NCI-H748 (cell line): ENCODE measurements around the gene CTSZ.
"Not testable (repeated sequence)": the region's sequence is repeated elsewhere in the genome, so short reads cannot be mapped to it uniquely, and the experiment has no call there.

Source experiments
- DNase-seq: peaks from one replicate; lab custom pipeline; 2025; ENCODE audit not compliant: unreplicated experiment; lab: John Stamatoyannopoulos, UW

CTSZ gene

DNA sequence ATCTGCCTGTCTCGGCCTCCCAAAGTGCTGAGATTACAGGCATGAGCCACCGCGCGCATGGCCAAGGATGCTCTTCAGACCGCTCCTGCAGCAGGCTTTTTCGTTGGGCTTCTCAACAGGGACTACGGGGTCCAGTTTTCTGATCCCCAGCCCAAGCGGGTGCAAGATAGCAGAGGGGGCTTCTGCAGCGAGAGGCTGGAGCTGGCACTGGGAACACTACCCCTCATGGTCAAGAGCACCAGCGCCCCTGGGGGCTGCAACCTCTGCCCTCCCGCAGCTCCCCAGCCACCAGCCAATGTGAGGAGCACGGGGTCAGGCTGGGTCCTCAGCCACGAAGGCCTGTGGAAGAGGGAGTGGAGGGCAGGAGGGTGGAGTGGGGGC is 6.0 kb downstream of the CTSZ start:
- DNase-seq: no peak

DNA sequence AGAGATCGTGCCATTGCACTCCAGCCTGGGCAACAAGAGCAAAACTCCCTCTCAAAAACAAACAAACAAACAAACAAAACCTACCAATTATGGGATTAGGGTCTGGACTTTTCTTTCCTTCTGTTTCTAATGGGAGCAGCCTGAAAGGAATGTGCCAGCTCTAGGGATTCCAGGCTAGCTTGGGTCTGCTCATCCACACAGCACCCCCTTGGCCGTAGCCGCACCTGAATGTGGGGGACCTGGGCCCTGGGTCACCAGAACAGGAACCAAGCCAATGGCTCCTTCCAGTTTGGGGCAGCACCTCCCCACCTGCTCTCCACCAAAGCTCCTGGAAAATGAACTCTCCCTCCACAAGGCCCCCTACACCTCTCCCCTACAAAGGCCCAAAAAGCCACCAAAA is 6.7 kb downstream of the CTSZ start:
- DNase-seq: no peak

DNA sequence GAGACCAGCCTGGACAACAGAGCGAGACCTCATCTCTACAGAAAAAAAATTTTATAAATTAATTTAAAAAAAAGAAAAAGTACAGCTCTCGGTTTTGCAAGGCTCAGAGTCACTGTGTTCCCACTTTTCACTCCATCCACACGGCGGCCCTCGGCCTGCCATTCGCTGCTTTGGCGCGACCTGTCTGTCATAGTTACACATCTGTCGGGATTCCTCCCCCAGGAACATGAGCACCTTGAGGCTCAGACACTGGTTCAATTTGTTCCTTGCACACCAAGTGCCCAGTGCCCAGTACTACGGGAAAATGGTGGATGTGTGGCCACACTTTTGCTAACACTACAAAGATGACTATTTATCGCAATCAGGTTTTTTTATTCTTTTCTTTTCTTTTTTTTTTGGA is 8.4 kb downstream of the CTSZ start:
- DNase-seq: no peak

DNA sequence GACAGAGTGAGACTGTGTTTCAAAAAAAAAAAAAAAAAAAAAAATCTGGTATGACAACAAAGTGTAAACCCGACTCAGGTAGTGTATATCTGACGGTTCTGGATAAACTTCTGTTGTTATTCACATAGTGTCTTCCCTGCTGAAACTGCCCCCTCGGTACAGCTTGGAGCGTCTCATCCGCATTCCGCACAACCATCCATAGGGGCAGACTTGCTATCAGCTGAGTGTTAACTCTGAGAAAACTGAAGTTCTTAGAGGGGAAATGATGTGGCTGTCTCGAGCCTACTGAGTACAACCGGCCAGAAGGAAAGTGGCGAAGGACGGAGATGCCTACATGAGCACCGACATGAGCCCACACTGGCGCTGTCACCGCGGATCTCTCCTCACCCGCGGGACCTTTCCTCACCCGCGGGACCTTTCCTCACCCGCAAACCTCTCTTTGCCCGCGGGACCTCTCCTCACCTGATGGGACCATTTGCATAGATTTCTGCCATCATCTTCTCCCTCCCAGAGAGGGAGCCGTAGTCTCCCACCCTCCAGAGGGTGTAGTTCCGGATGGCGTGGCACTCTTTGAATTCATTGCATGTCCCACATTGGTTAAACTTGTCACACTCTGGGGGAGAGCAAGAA is 9.8 kb downstream of the CTSZ start:
- DNase-seq: no peak

DNA sequence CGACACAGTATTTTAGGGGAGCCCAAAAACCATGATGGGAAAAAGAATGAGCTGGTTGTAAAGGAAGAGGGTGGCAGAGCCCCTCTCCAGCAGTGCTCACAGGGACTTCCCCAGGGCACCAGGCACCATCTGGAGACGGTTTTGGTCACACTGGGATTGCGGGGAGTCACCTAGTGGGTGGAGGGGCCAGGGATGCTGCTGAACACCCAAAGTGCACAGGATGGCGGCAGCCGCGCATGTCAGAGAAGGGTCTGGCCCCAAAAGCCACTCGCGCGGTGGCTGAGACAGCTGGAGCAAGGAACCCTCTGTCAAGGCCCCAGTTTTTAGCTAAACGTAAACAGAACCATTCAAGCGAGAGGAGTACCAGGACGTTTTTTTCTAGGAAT is 10.8 kb downstream of the CTSZ start:
- DNase-seq: no peak

DNA sequence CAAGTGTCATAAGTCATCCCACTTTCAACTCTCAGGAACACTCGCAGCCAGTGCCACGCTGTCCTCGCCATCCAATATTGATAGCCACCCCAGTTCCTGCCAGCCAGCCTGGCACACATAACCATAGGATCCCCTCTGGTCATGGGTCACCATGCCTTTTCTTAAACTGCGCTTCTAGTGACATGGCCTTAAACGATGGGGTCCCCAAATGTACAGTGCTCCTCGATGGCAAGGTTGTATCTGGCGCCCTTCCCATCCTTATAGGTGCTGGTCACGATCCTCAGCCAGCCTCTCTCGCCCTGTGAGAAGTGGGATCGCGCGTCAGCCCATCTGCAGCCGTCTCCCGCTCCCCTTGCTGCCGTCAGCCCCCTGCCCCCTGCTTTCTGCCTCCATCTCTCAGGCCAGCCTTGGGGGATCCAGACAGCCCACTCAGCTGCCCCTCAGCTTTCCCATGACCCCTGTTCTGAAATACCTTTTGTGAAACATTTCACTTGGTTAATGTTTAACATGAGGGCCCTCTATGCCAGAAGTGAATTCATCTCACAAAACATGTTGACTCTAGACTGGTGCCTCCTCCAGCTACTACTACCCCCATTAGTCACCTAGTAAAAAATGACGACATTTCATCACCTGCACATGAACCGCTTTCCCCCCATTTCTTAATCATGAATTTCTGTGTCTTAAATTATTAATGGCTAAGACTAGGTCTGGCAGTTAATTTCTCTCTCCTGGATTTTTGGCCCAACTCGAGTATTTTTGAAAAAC is 11.4 kb downstream of the CTSZ start:
- no peak for DNase-seq

DNA sequence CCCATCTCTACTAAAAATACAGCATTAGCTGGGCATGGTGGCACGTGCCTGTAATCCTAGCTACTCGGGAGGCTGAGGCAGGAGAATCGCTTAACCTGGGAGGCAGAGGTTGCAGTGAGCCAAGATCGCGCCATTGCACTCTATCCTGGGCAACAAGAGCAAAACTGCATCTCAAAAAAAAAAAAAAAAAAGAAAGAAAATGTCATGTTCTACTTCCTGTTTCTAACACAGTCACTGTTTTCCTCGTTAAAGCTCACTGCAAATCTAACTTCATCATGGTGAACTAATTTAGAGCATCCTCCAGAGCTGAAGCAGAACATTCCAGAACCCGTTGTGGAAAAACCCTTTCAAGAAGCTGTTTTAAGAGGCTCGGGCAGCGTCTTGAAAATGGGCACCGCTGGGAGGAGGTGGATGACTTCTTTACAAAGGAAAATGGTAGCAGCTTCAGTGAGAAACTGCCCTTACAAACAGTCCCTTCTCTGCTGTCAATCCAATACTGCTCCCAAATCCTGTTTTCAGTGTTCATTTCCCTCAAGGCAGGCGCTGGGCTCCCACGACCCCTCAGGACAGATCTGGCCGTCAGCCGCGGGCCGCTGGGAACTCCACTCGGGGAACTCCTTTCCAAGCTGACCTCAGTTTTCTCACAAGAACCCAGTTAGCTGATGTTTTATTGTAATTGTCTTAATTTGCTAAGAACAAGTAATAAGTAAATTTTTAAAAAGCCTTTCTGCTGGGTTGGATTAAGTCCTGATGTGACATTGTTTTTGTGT is 12.5 kb downstream of the CTSZ start:
- no peak for DNase-seq

DNA sequence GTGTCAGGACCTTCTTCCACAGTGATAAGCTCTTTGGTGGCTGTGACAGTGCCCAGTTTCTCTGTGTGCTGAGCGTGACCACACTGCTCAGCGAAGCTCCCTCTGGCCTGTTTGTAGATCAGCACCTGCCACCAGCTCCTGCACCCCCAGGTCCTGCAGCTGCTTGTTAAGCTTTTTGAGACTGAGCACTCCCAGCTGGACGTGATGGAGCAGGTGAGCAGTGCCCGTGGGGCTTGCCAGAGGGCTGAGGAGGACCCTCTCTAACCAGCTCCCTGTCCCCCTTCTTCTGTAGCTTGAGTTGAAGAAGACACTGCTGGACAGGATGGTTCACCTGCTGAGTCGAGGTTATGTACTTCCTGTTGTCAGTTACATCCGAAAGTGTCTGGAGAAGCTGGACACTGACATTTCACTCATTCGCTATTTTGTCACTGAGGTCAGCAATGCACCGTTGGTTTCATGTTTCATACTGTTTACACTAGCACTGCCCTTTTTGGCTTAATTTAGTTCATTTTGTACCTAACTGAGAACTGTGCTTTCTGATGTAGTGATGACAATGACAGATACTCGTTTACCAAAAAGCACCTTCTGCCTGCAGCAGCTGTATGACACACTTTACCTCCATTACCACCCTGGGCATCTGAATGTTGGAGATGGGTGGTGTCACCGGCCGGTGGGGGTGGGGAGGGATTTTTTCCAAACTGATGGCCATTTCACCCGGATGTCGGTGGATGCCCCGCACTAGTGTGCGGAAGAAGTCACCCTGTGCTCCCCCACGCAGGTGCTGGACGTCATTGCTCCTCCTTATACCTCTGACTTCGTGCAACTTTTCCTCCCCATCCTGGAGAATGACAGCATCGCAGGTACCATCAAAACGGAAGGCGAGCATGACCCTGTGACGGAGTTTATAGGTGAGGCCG is 13.5 kb downstream of the CTSZ start:
- no peak for DNase-seq

DNA sequence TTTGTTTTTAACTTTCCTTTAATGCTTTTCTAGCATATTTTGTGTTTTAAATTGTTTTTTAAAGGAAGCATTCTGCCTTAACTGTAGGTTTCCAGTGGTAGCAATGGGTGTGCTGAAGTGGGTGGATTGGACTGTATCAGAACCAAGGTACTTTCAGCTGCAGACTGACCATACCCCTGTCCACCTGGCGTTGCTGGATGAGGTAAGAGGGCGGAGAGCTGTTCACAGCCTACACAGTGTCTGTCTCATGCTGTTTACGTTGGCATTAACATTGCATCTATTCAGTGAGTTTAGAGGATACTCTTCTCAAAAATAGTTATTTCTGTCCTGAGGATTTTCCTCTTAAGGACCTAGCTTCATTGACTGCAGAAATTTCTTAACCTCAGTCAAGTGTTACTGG is 14.1 kb downstream of the CTSZ start:
- DNase-seq: no peak

DNA sequence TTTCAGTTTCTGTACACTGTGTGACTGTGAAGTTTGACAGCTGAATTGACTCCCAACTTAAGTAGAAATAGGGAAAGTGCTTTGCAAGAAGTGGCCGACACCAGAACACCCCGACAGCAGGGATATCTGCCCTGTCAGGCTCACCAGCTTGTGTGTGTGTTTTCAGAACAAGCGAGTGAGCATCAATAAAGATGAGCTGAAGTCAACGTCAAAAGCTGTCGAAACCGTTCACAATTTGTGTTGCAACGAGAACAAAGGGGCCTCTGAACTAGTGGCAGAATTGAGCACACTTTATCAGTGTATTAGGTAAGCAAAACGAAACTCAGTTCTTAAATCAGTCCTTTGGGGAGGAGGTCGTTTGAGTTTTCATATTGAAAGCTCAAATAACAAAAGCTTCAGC is 15.3 kb downstream of the CTSZ start:
- DNase-seq: no peak

DNA sequence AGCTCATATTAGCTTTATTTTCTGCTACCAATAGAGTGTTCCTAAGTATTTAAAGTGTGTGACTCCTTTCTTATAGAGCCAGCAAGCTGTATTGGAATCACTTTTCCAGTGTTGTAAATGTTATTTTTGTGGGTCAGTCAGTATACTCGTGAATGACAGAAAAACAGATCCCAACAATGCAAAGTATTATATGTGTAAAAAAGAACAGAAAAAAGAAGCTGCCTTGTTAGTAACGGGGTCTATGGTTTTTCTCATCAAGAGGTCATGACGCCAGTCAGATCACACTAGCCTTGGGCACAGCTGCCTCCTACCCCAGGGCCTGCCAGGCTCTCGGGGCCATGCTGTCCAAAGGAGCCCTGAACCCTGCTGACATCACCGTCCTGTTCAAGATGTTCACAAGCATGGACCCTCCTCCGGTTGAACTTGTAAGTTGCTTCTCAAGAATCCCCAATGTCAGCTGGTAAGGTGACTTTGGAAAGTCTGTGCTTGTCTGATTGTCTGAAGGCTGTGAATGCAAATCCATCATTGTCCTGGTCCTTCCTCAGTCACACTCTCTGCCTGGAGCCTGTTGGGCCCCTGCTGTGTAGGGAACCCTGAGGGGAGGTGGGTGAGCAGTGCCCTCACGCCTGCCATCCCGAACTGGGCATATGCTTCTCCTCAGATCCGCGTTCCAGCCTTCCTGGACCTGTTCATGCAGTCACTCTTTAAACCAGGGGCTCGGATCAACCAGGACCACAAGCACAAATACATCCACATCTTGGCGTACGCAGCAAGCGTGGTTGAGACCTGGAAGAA is 16.2 kb downstream of the CTSZ start:
- no peak for DNase-seq

DNA sequence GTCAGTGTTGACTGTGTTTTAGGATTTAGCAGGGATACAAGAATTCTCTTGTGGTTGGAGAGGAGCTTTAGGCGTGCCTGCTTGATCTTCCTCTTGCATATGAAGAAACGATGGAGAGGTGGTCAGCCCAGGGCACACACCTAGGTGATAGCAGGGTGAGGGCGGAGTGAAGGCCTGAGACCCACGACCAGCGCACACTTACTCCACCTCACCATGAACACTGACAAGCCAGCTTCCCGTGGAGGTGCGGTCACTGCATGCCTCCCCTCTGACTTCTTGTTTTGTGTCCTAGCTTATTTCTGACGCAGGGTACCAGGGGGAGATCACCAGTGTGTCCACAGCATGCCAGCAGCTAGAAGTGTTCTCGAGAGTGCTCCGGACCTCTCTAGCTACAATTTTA is 17.9 kb downstream of the CTSZ start:
- DNase-seq: no peak

DNA sequence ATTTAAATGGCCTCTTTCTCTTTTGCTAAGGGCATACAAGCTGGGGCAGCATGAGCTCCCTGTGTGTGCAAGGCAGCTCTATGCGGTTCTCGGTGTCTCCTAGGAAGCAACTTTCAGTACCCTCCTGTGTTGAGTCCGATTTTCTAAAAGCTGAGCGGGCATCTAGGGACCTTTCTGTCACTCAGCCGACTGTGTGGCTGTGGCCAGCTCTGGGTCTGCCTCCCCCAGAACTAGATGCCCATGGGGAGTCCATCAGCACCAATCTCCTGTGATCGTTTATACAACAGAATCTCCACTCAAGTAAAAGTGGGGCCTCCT is 18.5 kb downstream of the CTSZ start:
- DNase-seq: no peak

DNA sequence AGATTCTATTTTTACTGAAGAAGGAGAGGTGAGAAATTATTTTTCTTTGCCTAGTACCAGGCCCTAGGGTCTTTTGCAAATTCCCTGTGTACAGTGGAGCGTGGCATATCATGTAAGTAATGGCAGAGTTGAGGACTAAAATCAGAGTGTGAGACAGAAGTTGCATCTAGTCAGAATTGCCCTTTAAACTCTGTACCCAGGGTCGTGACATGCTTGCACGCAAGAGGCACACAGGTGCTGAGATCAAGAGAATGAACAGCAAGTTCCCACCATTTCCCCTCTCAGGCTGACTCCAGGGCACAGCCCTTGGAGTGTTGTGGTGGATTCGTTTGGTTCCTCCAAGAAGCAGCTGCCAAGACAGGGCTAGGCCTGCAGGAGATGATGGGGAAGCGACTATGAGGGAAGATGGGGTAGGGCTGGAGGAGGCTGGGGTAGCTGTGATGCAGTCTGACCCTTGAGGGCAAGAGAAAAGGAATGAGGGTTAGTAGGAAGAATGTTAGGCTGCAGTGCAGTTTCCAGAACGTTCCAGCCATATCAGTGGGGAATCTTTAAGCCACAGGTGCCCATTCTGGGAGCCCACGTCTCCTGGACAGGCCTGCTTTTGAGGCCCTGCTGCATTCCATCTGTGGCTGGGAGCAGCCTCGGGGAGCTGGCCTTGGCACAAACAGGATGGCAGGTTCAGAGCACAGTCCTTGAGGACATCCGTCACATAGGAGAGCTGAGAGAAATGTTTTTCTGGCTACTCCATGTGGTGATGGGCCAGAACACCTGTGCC is 19.1 kb downstream of the CTSZ start:
- no peak for DNase-seq

DNA sequence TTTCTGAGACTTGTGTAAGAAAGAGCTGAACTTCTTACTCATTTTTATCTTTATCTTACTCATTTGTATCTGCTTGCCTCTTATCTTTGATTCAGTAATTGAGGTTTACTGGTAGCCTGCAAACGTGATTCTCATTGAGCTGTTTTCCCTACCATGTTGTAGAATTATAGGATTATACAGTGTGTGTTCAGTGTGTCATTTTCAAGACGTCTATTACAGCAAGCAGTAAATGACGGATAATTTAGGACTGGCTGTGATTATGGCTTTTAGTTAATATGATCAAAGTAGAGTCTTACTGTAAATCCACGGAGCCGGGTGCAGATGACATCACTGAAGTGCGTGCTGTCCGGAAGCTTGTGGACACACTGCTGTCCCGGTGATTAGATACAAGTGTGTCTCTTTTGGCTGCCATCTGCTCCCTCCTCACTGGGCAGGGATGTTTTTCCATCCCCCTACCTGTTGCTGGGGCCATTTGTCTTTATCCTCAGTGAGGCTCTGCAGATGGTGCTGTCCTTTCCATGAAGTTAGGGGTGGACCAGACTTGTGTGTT is 20.0 kb downstream of the CTSZ start:
- DNase-seq: no peak

DNA sequence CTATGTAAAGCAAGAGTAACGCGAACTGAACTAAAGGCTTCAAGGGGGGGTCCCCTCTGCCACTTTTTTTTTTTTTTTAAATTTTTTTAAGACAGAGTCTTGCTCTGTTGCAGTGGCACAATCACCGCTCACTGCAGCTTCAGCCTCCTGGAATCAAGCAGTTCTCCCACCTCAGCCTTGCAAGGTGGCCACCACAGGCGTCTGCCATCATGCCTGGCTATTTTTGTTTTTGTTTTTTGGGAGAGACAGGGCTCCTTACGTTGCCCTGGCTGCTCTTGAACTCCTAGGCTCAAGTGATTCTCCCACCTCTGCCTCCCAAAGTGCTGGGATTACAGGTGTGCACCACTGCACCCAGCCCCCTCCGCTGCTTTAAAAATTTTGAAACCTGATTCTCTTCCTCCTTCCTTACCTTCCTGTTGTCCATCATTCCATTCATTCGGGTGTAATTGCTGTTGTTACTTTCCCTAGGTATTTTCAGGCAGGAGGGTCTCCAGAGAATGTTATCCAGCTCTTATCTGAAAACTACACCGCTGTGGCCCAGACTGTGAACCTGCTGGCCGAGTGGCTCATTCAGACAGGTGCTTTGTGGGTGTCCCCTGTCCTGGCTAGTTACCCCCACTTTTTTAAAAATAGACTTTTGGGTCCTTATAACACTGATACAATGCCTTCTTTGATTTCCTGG is 20.6 kb downstream of the CTSZ start:
- no peak for DNase-seq

DNA sequence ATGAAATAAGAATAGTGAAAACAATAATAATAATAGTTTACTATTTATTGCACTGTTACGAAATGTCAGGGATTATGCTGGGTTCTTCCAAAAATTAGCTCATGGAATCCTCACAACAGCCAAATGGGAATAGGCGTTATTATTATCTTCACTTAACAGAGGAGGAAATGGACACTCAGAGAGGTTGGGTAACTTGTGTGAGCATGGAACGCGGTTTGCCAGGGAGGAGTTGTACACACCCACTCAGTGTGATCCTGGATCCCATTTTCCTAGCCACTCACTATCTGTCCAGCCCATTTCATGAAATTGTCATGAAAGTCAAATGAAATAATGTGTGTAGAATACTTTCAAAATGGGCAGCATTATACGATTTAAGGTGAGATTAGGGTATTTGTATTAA is 21.4 kb downstream of the CTSZ start:
- no peak for DNase-seq

DNA sequence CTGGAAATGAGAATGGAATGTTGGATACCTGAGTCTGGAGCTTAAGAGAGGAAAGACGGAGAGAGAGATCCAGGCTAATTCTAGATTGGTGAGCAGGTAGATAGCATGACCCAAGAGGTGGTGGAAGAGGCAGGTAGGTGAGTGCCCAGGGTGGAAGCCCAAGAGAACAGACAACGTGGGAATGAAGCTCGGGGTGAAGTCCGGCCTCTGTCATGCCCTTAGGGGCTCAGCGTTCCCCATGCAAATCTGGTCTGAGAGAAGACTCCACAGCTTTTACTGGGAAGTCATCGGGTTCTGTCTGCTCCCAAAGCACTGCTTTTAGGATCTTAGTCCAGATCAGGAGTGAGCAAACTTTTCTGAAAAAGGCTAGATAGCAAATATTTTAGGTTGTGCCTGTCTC is 22.4 kb downstream of the CTSZ start:
- DNase-seq: no peak

DNA sequence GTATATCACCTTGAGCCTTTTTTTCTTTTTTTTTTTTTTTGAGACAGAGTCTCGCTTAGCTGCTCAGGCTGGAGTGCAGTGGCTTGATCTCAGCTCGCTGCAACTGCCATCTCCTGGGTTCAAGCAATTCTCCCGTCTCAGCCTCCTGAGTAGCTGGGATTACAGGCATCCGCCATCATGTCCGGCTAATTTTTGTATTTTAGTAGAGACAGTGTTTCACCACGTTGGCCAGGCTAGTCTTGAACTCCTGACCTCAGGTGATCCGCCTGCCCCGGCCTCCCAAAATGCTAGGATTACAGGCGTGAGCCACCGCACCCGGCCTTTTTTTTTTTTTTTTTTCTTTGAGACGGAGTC is 24.0 kb downstream of the CTSZ start:
- DNase-seq: not testable (repeated sequence)
